ENCODE results near the gene SPACDR.

The SPACDR gene

GRCh38 chr7:100435401-100436304, 28.4 kb downstream of the SPACDR start:
- TF ChIP-seq CTCF (IDR thresholded peaks at IDR 0.05; ENCODE audit: borderline replicate concordance, insufficient read depth, low read depth, low read length): no peak
- peak overlapping the region; percentile 91 for H3K4me3 ChIP-seq (ENCODE audit: low read depth, low read length)

GRCh38 chr7:100434297-100435144, 29.5 kb downstream of the SPACDR start:
- peak overlapping the region; percentile 91 for H3K4me3 ChIP-seq (ENCODE audit: low read depth, low read length)
- TF ChIP-seq CTCF (IDR thresholded peaks at IDR 0.05; ENCODE audit: borderline replicate concordance, insufficient read depth, low read depth, low read length): no peak

GRCh38 chr7:100433592-100434296, 30.3 kb downstream of the SPACDR start:
- no peak overlapping the region for H3K4me3 ChIP-seq (ENCODE audit: low read depth, low read length)
- no peak for TF ChIP-seq CTCF (IDR thresholded peaks at IDR 0.05; ENCODE audit: borderline replicate concordance, insufficient read depth, low read depth, low read length)

GRCh38 chr7:100433276-100433591, 30.8 kb downstream of the SPACDR start:
- TF ChIP-seq CTCF (IDR thresholded peaks at IDR 0.05; ENCODE audit: borderline replicate concordance, insufficient read depth, low read depth, low read length): no peak

GRCh38 chr7:100432621-100433275, 31.3 kb downstream of the SPACDR start:
- TF ChIP-seq CTCF (IDR thresholded peaks at IDR 0.05; ENCODE audit: borderline replicate concordance, insufficient read depth, low read depth, low read length): no peak
- no peak overlapping the region for H3K4me3 ChIP-seq (ENCODE audit: low read depth, low read length)

More at GRCh38 chr7:100433276-100433591, 30.8 kb downstream of the SPACDR start:
- H3K4me3 ChIP-seq (ENCODE audit: low read depth, low read length): no peak overlapping the region

- H3K4me3 ChIP-seq (ENCODE audit: low read depth, low read length): no peak overlapping the region
Measured at GRCh38 chr7:100432053-100432452, 32.0 kb downstream of the SPACDR start.

More at GRCh38 chr7:100432053-100432452, 32.0 kb downstream of the SPACDR start:
- no peak for TF ChIP-seq CTCF (IDR thresholded peaks at IDR 0.05; ENCODE audit: borderline replicate concordance, insufficient read depth, low read depth, low read length)
